CD14-positive monocyte (primary cell): ENCODE results near the gene THAP2. TPM values are rescaled to one million over a fixed set of nuclear protein-coding genes. Genes with fewer than 3 reads are reported as not detected.

Experiments used
- DNase-seq, 3 donors: peaks; one replicate each; pipeline ENCODE4 v3.0.0-alpha.2; 2011 to 2022
- H2AFZ ChIP-seq: 2 replicates; pipeline ENCODE4 v1.6.0; 2012; ENCODE audit warnings: mild to moderate bottlenecking, low read depth, low read length, inconsistent platforms; ENCODE audit not compliant: insufficient read depth, poor library complexity, severe bottlenecking
- H3K27ac ChIP-seq, 2 donors: 1 replicate in 1 of 2; 2 replicates in 1 of 2; pipeline ENCODE4 v1.5.1; 2012 to 2013; ENCODE audit warnings: low read length in 2 of 2, control low read depth in 1 of 2, inconsistent platforms in 1 of 2, low read depth in 1 of 2, mild to moderate bottlenecking in 1 of 2
- H3K27me3 ChIP-seq, 2 donors: one replicate each; pipeline versions ENCODE4 v1.6.0 to v1.6.1; 2011 to 2013; ENCODE audit warnings: low read length in 2 of 2; ENCODE audit not compliant: control insufficient read depth in 2 of 2, insufficient read depth in 2 of 2
- H3K36me3 ChIP-seq, 2 donors: replicated peaks in 1 of 2; 1 replicate in 1 of 2; 2 replicates in 1 of 2; pipeline versions ENCODE4 v1.5.1 to v1.6.1; 2012 to 2013; ENCODE audit warnings: low read length in 2 of 2, control low read depth in 1 of 2, inconsistent platforms in 1 of 2, mild to moderate bottlenecking in 1 of 2; ENCODE audit not compliant: insufficient read depth in 2 of 2, control insufficient read depth in 1 of 2
- H3K4me1 ChIP-seq, 2 donors: 1 replicate in 1 of 2; 2 replicates in 1 of 2; pipeline versions ENCODE4 v1.5.1 to v1.6.1; 2012 to 2013; ENCODE audit warnings: low read length in 2 of 2, control low read depth in 1 of 2, inconsistent platforms in 1 of 2, mild to moderate bottlenecking in 1 of 2, moderate library complexity in 1 of 2; ENCODE audit not compliant: insufficient read depth in 2 of 2, control insufficient read depth in 1 of 2
- H3K4me2 ChIP-seq: replicated peaks from 2 replicates; pipeline ENCODE3; 2012; ENCODE audit warnings: low read length, moderate library complexity, mild to moderate bottlenecking; ENCODE audit not compliant: poor library complexity, severe bottlenecking; ENCODE audit errors: extremely low read depth
- H3K4me3 ChIP-seq, 3 experiments: fragments of 200-600 bp in 1 of 3; sonication (generic) in 1 of 3; replicated peaks in 1 of 3; 1 replicate in 2 of 3; 2 replicates in 1 of 3; pipeline ENCODE4 v1.5.1; 2011 to 2013; ENCODE audit warnings: low read length in 3 of 3, mild to moderate bottlenecking in 3 of 3, control low read depth in 2 of 3, low read depth in 2 of 3, inconsistent platforms in 1 of 3, moderate library complexity in 1 of 3
- H3K79me2 ChIP-seq: 2 replicates; pipeline ENCODE4 v1.6.0; 2012; ENCODE audit warnings: mild to moderate bottlenecking, control low read depth, inconsistent platforms, low read length, moderate library complexity; ENCODE audit not compliant: insufficient read depth
- H3K9ac ChIP-seq: 2 replicates; pipeline ENCODE4 v1.6.0; 2017; ENCODE audit warnings: low read length, mild to moderate bottlenecking; ENCODE audit not compliant: insufficient read depth, poor library complexity, severe bottlenecking
- H3K9me3 ChIP-seq, 2 donors: replicated peaks in 1 of 2; 1 replicate in 1 of 2; 2 replicates in 1 of 2; pipeline versions ENCODE4 v1.5.1 to v1.6.1; 2012 to 2013; ENCODE audit warnings: low read length in 2 of 2, control low read depth in 1 of 2; ENCODE audit not compliant: control insufficient read depth in 1 of 2, insufficient read depth in 1 of 2
- H4K20me1 ChIP-seq: 2 replicates; pipeline ENCODE4 v1.6.0; 2012; ENCODE audit warnings: mild to moderate bottlenecking, low read length, control low read depth, moderate library complexity; ENCODE audit not compliant: insufficient read depth
- H3K27ac Mint-ChIP-seq, 7 donors: one replicate each; pipeline ENCODE4 v1.8.0; 2020; ENCODE audit warnings: mild to moderate bottlenecking in 7 of 7, mixed read lengths in 7 of 7, moderate library complexity in 6 of 7, inconsistent platforms in 2 of 7
- H3K27me3 Mint-ChIP-seq, 3 donors: one replicate each; pipeline ENCODE4 v1.8.0; 2021 to 2022; ENCODE audit warnings: low read depth in 3 of 3, mild to moderate bottlenecking in 3 of 3, mixed read lengths in 3 of 3, moderate library complexity in 3 of 3, inconsistent platforms in 1 of 3
- H3K36me3 Mint-ChIP-seq, 2 donors: one replicate each; pipeline ENCODE4 v1.8.0; 2020; ENCODE audit warnings: mixed read lengths in 2 of 2, inconsistent platforms in 1 of 2, mild to moderate bottlenecking in 1 of 2
- H3K4me1 Mint-ChIP-seq: one replicate; pipeline ENCODE4 v1.8.0; 2020; ENCODE audit warnings: mild to moderate bottlenecking, mixed read lengths
- H3K4me3 Mint-ChIP-seq, 2 donors: one replicate each; pipeline ENCODE4 v1.8.0; 2020; ENCODE audit warnings: mild to moderate bottlenecking in 2 of 2, mixed read lengths in 2 of 2, moderate library complexity in 1 of 2
- H3K9me3 Mint-ChIP-seq, 7 donors: one replicate each; pipeline ENCODE4 v1.8.0; 2020 to 2022; ENCODE audit warnings: mixed read lengths in 7 of 7, mild to moderate bottlenecking in 6 of 7, moderate library complexity in 6 of 7, inconsistent platforms in 2 of 7
- WGBS: methylation state at CpG from one replicate; pipeline ENCODE4 v1.1.5; 2013; ENCODE audit warnings: missing lambda C conversion rate; ENCODE audit not compliant: insufficient coverage; 5-methylcytosine and 5-hydroxymethylcytosine counted together
- intact Hi-C, 2 donors: fragments of 100-400 bp; cut with micrococcal nuclease; formaldehyde crosslinking; loops; one replicate each; pipeline versions ENCODE4 v1.15.0 to v1.15.1; 2023
- polyA plus RNA-seq, 3 donors: library from polyadenylated mRNA; depleted of rRNA in 1 of 3; unstranded in 2 of 3; stranded (reverse) in 1 of 3; fragments of 300-500 nt in 2 of 3; fragments of >200 nt in 1 of 3; fragmentation: Illumina TruSeq in 2 of 3; gene quantifications; 1 replicate in 2 of 3; 2 replicates in 1 of 3; pipeline ENCODE4 v1.2.3, GENCODE V29; 2012 to 2021
- TF ChIP-seq, protein P1 (sequence below): fragments of 200-600 bp; IDR thresholded peaks from one replicate; pipeline ENCODE4 v1.8.0; 2022; ENCODE audit warnings: antibody characterized with exemption, mild to moderate bottlenecking

The THAP2 gene
- polyA plus RNA-seq, 3 donors = 3.5 to 16.3 (median 4.3) TPM

DNA sequence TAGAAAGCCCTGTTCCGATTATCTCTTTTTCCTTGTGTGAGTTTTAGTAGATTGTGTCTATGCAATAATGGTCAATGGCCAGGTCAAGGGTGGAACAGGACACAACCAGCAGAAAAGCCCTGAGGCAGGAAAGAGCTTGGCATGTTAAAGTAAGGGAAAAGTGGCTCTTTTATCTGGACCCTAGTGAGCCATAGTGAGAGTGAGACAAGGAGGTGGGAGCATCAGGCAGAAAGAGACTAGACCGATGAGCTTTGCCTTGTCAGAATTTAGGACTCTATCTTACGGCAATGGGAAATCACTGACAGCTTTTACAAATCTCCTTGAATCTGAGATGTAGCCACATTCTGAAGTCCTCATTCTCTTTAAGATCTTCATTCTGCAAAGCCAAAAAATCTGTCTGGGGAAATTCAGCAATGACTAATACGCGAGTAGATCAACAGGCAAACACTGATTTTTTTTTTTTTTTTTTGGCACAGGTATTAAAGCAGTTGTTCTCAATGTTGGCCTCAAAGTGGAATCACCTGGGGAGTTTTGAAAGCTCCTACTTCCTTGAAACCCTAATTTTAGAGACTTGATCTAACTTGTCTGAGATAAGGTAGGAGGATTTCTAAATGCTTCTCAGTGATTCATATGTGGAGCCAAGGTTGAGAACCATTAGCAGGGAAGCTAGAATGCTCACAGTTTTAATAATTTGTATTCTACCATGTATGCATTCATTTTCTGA is 55.7 kb downstream of the THAP2 start:
- no peak overlapping the region for H3K9ac ChIP-seq
- no peaks in the 10 kb centered on the region for H3K36me3 ChIP-seq
- H3K4me3 Mint-ChIP-seq = no peak overlapping the region

DNA sequence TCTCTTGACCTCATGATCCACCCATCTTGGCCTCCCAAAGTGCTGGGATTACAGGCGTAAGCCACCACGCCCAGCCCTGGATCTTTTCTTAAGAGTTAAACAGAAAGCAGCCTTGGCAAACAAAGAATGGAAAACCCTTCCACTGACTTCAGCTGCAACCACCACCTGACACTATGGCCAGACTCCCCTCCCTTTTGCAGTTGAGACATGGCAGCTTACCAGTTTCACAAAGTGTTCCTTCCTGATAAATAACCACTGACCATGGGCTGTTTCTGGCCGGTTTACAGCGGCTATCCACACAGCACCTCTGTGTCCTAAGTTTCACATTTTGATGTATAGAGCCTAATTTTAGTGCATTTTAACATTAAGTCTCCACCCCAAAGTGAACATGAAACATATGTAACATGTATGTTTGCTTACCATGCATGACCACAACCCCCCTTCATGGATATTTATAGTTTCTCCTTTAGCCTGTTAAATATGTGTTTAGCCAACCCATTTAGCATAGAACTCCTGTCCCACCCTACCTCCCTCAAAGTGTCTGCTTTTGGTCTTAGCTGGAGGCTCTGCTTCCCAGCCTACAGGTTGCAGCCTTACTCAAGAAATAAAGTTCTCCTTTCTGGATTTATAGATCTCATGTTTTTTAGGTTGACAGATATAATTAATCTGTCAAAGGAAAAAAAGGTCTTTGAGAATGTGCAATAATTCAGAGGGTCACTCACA is 57.8 kb downstream of the THAP2 start:
- intact Hi-C loops = no loop called here
- Histone ChIP-seq H3K4me2 (no peak overlapping the region), H3K4me3 (no peak overlapping the region), H4K20me1 (no peaks in the 10 kb centered on the region), H3K4me1 (no peaks in the 10 kb centered on the region), H3K36me3 (no peaks in the 10 kb centered on the region), H3K27me3 (no peaks in the 10 kb centered on the region), H3K9me3 (no peaks in the 10 kb centered on the region), H3K79me2 (no peaks in the 10 kb centered on the region), H3K27ac (no peak overlapping the region), H2AFZ (no peak overlapping the region), H3K9ac (no peak overlapping the region)
- peaks cover 0 to 6% (median 3%) of the 10 kb centered on the region in 3 donors for H3K27me3 Mint-ChIP-seq
- no peaks in the 10 kb centered on the region for H3K36me3 Mint-ChIP-seq
- peaks cover 0 to 4% (median 0%) of the 10 kb centered on the region in 7 donors for H3K9me3 Mint-ChIP-seq
- TF ChIP-seq, protein P1, sequence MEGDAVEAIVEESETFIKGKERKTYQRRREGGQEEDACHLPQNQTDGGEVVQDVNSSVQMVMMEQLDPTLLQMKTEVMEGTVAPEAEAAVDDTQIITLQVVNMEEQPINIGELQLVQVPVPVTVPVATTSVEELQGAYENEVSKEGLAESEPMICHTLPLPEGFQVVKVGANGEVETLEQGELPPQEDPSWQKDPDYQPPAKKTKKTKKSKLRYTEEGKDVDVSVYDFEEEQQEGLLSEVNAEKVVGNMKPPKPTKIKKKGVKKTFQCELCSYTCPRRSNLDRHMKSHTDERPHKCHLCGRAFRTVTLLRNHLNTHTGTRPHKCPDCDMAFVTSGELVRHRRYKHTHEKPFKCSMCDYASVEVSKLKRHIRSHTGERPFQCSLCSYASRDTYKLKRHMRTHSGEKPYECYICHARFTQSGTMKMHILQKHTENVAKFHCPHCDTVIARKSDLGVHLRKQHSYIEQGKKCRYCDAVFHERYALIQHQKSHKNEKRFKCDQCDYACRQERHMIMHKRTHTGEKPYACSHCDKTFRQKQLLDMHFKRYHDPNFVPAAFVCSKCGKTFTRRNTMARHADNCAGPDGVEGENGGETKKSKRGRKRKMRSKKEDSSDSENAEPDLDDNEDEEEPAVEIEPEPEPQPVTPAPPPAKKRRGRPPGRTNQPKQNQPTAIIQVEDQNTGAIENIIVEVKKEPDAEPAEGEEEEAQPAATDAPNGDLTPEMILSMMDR = no peak
- WGBS = 90% methylated on average over 3 of the region's 4 CpGs
- no peaks in the 10 kb centered on the region for H3K4me1 Mint-ChIP-seq
- H3K4me3 Mint-ChIP-seq = no peak overlapping the region
- DNase-seq = no peak
- no peak overlapping the region for H3K27ac Mint-ChIP-seq

More for the DNA sequence above, 55.7 kb downstream of the THAP2 start:
- no peak overlapping the region for H3K4me3 ChIP-seq
- H3K27ac ChIP-seq = no peak overlapping the region
- H4K20me1 ChIP-seq = no peaks in the 10 kb centered on the region
- H3K27me3 Mint-ChIP-seq = peaks cover 0 to 4% (median 0%) of the 10 kb centered on the region in 3 donors
- 100% methylated on average over 1 of the region's 5 CpGs for WGBS
- no peaks in the 10 kb centered on the region for H3K4me1 ChIP-seq
- peaks cover 2 to 3% of the 10 kb centered on the region in 2 donors for H3K9me3 ChIP-seq
- no peak for DNase-seq
- H3K27me3 ChIP-seq = no peaks in the 10 kb centered on the region
- H3K79me2 ChIP-seq = no peaks in the 10 kb centered on the region
- H2AFZ ChIP-seq = no peak overlapping the region
- H3K4me1 Mint-ChIP-seq = no peaks in the 10 kb centered on the region
- H3K27ac Mint-ChIP-seq = no peak overlapping the region
- intact Hi-C loops = no loop called here
- peaks cover 4 to 13% (median 9%) of the 10 kb centered on the region in 7 donors for H3K9me3 Mint-ChIP-seq
- no peak overlapping the region for H3K4me2 ChIP-seq
- H3K36me3 Mint-ChIP-seq = no peaks in the 10 kb centered on the region
- TF ChIP-seq, protein P1 = no peak
